Activated CD8-positive, alpha-beta memory T cell treated with anti-CD3 and anti-CD28 coated beads, Interleukin-2, amount 10 ng/mL, durations not matched to agents 7 days and 5 days (primary cell): ENCODE measurements around the gene COX4I2. TPM values are rescaled to one million over a fixed set of nuclear protein-coding genes. Genes with fewer than 3 reads are reported as not detected.
"Not testable (repeated sequence)": the region's sequence is repeated elsewhere in the genome, so short reads cannot be mapped to it uniquely, and the experiment has no call there.

Source experiments
- ATAC-seq: fragments of 150-1000 bp; cut with Tn5 transposase; one replicate; pipeline ENCODE4 v1.10.0; 2021; ENCODE audit warnings: moderate library complexity
- CTCF ChIA-PET: fragments of 350-600 bp; sonication (Branson Sonifier 250); formaldehyde crosslinking; loops from one replicate; lab custom pipeline; 2021; ENCODE audit warnings: antibody characterized with exemption; lab: Charles Lee
- DNase-seq: peaks from one replicate; pipeline ENCODE4 v3.0.0-alpha.2; 2020
- H3K27ac Mint-ChIP-seq: one replicate; pipeline ENCODE4 v1.8.0; 2021; ENCODE audit warnings: mild to moderate bottlenecking, mixed read lengths
- H3K27me3 Mint-ChIP-seq: one replicate; pipeline ENCODE4 v1.8.0; 2021; ENCODE audit warnings: mixed read lengths
- H3K36me3 Mint-ChIP-seq: one replicate; pipeline ENCODE4 v1.8.0; 2021; ENCODE audit warnings: mild to moderate bottlenecking, mixed read lengths
- H3K4me1 Mint-ChIP-seq: one replicate; pipeline ENCODE4 v1.8.0; 2021; ENCODE audit warnings: mixed read lengths
- H3K4me3 Mint-ChIP-seq: one replicate; pipeline ENCODE4 v1.8.0; 2021; ENCODE audit warnings: mild to moderate bottlenecking, moderate library complexity, mixed read lengths
- H3K9me3 Mint-ChIP-seq: one replicate; pipeline ENCODE4 v1.8.0; 2022; ENCODE audit warnings: low read depth, mixed read lengths
- total RNA-seq, 2 experiments: library from RNA; stranded (reverse); gene quantifications; one replicate each; pipeline ENCODE4 v1.2.3, GENCODE V29; 2021

Gene COX4I2
- total RNA-seq, 2 experiments from 2014 or later, result not detected

DNA sequence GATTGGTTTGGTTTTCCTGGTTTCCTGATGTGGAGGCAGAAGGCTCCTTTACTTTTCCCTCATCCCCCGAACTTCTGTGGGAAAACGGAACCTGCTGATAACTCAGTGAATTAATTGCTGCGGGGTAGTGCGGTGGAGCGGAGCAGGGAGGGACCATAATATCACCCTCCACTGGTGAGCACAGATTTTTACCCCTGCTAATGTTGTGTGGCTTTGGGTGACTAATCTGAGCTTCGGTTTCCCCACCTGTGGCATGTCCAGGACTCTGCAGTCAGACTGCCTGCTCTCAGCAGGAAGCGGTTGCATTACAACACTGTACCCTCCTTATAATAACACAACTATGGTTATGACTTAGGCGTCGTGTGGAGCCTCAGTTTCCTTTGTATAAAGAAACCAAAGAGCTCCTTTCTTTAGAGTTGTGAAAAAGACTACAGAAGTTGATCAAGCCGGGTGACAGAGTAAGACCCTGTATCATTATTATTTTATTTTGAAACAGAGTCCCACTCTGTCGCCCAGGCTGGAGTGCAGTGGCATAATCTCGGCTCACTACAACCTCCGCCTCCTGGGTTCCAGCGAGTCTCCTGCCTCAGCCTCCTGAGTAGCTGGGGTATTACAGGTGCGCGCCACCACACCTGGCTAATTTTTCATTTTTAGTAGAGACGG is 34.8 kb upstream of the COX4I2 start:
- Mint-ChIP-seq H3K27ac (peak overlapping the region; percentile 49), H3K4me3 (peak overlapping the region; percentile 21)
- DNase-seq, result peak; percentile 91

DNA sequence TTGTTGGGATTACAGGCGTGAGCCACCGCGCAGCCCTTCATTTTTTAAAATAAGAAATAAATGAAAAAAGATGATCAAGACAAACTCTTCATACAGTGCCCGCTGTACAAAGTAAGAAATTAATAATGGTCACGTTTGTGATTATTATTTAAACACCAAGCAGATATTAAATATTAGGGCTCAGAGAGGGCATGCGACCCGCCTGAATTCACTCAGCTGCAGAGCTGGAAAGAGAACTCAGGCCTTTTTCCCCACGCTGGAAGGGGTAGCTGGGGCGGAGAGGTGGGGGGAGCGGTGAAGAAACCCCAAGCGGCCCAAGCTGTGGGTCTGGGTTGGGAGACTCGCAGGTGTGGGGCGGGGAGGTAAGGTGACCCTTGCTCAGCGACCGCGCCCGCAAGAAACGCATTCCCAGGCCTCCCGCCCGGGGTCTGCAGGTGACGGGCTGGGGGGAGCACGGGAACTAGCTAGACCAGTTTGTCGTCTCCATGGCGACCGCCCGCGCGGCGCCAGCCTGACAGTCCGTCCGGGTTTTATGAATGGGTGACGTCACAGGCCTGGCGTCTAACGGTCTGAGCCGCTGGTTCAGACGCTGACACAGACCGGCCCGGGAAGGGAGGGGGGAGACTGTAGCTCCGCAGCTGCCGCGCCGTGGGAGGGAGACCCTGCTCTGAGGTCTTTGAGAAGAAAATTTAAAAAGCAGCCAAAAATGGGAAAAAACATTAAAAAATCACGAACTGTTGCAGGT is 33.7 kb upstream of the COX4I2 start:
- Mint-ChIP-seq H3K4me1 (peaks cover 30% of the 10 kb centered on the region), H3K27ac (peak overlapping the region; percentile 47), H3K4me3 (peak overlapping the region; percentile 78), H3K27me3 (peaks cover 66% of the 10 kb centered on the region), H3K9me3 (no peaks in the 10 kb centered on the region), H3K36me3 (no peaks in the 10 kb centered on the region)
- peak; percentile 86 for DNase-seq
- ATAC-seq, result peak; percentile 41
- CTCF ChIA-PET, result interaction anchor here (1.0 to 22.6 kb wide), 6 partner anchors 9 to 120 kb away, joined by 3 to 1101 read pairs (median 8); no protein-coding TSS in a partner anchor

More for the DNA sequence above, 34.8 kb upstream of the COX4I2 start:
- peaks cover 65% of the 10 kb centered on the region for H3K27me3 Mint-ChIP-seq
- ATAC-seq, result peak; percentile 74
- no peaks in the 10 kb centered on the region for H3K36me3 Mint-ChIP-seq
- no peaks in the 10 kb centered on the region for H3K9me3 Mint-ChIP-seq
- CTCF ChIA-PET, result interaction anchor here (0.9 to 22.6 kb wide), 4 partner anchors 10 to 121 kb away, joined by 4 to 1101 read pairs (median 46); partner anchors contain the start of gene BCL2L1
- H3K4me1 Mint-ChIP-seq, result peaks cover 30% of the 10 kb centered on the region

DNA sequence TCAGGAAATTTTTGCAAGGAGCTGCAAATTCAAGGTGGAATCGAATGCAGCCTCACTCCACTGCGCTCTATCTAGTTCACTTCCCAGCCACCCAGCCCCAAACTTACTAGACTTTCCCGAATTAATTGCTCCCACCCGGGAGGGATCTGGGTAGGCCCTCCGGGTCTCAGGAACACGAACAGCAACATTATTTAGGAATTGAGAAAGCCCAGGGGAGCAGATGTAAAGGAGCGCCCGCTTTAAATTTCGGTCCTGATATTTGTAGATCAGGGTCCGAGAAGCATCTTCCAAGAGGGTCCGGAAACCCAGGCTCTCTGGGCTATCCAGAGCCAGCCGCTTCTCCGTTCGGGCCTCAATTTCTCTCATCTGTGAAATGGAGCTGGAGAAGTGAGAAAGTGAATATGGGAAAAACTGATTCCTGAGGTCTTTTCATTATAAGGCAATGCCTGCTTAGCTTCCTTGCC is 33.1 kb upstream of the COX4I2 start:
- peak overlapping the region; percentile 78 for H3K4me3 Mint-ChIP-seq
- peaks cover 30% of the 10 kb centered on the region for H3K4me1 Mint-ChIP-seq
- DNase-seq, result no peak
- CTCF ChIA-PET, result interaction anchor here (1.0 to 22.6 kb wide), 8 partner anchors 8 to 119 kb away, joined by 3 to 1101 read pairs (median 5); no protein-coding TSS in a partner anchor
- peaks cover 70% of the 10 kb centered on the region for H3K27me3 Mint-ChIP-seq
- H3K36me3 Mint-ChIP-seq, result no peaks in the 10 kb centered on the region
- H3K9me3 Mint-ChIP-seq, result no peaks in the 10 kb centered on the region
- no peak for ATAC-seq
- no peak overlapping the region for H3K27ac Mint-ChIP-seq

DNA sequence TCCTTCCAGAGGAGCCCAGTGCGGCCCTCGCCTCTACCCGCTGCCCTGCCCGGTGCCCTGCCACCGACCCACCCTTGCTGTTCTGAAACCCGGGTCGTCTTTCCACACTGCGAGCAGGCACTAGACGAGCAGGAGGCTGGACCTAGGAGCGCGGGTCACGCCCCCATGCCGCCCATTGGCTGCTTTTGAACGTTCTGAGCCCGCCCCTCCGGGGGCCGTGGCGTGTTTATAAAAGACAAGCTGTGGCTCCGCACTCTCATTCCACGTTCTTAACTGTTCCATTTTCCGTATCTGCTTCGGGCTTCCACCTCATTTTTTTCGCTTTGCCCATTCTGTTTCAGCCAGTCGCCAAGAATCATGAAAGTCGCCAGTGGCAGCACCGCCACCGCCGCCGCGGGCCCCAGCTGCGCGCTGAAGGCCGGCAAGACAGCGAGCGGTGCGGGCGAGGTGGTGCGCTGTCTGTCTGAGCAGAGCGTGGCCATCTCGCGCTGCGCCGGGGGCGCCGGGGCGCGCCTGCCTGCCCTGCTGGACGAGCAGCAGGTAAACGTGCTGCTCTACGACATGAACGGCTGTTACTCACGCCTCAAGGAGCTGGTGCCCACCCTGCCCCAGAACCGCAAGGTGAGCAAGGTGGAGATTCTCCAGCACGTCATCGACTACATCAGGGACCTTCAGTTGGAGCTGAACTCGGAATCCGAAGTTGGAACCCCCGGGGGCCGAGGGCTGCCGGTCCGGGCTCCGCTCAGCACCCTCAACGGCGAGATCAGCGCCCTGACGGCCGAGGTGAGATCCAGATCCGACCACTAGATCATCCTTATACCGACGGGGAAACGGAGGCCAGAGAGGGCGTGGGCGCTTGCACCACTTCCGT is 32.4 kb upstream of the COX4I2 start, which contains the start of gene ID1:
Gene ID1, plus strand, starts transcription at position 259 of the 871 bp plus-strand sequence. Its CDS starts 99 bp downstream, at position 358.
- Mint-ChIP-seq H3K4me1 (peaks cover 30% of the 10 kb centered on the region), H3K27ac (peak within 1 kb of the TSS; percentile 47), H3K27me3 (peaks cover 75% of the 10 kb centered on the region), H3K4me3 (peak within 1 kb of the TSS; percentile 78), H3K9me3 (no peaks in the 10 kb centered on the region), H3K36me3 (no peaks in the 10 kb centered on the region)
- CTCF ChIA-PET, result interaction anchor here (1.0 to 22.6 kb wide), 7 partner anchors 8 to 118 kb away, joined by 3 to 1101 read pairs (median 6); no protein-coding TSS in a partner anchor
- peak; percentile 89 for DNase-seq
- ATAC-seq, result peak; percentile 89

DNA sequence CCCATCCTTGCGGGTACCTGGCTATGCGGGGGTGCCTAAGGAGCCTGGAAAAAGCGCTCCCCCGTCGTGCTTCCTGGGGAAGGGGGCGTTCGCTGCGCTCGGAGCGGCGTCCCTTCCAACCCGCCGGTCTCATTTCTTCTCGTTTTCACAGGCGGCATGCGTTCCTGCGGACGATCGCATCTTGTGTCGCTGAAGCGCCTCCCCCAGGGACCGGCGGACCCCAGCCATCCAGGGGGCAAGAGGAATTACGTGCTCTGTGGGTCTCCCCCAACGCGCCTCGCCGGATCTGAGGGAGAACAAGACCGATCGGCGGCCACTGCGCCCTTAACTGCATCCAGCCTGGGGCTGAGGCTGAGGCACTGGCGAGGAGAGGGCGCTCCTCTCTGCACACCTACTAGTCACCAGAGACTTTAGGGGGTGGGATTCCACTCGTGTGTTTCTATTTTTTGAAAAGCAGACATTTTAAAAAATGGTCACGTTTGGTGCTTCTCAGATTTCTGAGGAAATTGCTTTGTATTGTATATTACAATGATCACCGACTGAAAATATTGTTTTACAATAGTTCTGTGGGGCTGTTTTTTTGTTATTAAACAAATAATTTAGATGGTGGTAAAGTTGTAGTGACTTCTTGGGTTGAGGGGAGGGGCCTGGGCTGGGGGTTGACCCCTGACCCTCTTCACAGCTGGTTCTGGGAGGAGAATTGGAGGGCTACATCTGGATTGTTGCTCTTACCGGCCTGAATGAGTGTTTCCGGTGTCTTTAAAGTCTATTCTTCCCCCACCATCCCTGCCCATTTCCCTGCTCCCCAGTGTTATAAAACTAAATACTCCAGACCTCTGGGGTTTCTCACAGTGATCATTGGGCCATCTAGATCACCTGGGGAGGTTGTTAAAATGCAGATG is 31.6 kb upstream of the COX4I2 start:
- H3K4me3 Mint-ChIP-seq, result peak overlapping the region; percentile 78
- peak; percentile 44 for DNase-seq
- no peak overlapping the region for H3K27ac Mint-ChIP-seq
- CTCF ChIA-PET, result interaction anchor here (1.3 to 22.6 kb wide), 7 partner anchors 7 to 118 kb away, joined by 3 to 1101 read pairs (median 6); no protein-coding TSS in a partner anchor
- peaks cover 30% of the 10 kb centered on the region for H3K4me1 Mint-ChIP-seq
- ATAC-seq, result no peak
- H3K9me3 Mint-ChIP-seq, result no peaks in the 10 kb centered on the region
- H3K27me3 Mint-ChIP-seq, result peaks cover 78% of the 10 kb centered on the region
- no peaks in the 10 kb centered on the region for H3K36me3 Mint-ChIP-seq

DNA sequence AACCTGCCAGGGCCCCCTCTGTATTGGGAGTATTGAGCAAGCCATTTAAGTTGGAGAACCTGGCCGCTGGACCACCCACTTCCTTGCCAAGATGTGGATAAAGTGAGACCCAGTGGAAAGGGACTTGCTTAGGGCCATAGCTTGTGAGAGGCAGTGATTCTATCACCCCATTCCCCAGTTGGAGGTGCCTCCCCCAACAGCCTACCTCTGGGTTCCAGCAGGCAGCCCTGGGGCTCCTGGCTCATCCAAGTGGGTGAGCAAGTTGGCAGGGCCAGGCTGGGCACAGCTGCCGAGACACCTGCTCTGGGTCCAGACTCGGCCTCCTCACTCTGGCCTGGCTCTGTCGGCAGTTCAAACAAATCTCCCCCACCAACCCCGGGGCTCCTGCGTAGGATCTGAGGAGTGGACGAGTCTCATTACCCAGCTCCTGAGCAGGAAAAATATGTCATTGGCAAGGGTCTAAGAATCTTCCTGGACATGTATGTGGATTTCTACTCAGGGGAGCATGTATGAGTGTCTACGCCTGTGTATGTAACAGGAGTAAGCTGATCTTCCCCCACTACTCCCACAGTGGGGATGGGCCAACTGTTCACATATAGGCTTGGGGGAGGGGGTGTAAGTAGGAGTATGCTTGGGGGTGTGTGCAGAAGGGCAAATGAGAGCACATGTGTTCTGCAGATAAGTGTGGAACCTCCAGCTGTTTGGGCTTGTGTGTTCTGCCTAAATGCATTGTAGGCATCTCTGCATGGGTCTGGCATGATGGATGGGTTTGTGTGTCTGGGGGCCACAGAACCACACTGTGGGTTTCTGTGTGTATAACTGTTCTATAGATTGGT is 30.7 kb upstream of the COX4I2 start:
- Mint-ChIP-seq H3K9me3 (no peaks in the 10 kb centered on the region), H3K4me1 (peaks cover 32% of the 10 kb centered on the region), H3K36me3 (no peaks in the 10 kb centered on the region), H3K4me3 (no peak overlapping the region), H3K27ac (no peak overlapping the region), H3K27me3 (peaks cover 77% of the 10 kb centered on the region)
- ATAC-seq (no peak), DNase-seq (no peak)
- CTCF ChIA-PET, result interaction anchor here (1.5 to 22.6 kb wide), 4 partner anchors 9 to 117 kb away, joined by 3 to 1101 read pairs (median 5); no protein-coding TSS in a partner anchor

DNA sequence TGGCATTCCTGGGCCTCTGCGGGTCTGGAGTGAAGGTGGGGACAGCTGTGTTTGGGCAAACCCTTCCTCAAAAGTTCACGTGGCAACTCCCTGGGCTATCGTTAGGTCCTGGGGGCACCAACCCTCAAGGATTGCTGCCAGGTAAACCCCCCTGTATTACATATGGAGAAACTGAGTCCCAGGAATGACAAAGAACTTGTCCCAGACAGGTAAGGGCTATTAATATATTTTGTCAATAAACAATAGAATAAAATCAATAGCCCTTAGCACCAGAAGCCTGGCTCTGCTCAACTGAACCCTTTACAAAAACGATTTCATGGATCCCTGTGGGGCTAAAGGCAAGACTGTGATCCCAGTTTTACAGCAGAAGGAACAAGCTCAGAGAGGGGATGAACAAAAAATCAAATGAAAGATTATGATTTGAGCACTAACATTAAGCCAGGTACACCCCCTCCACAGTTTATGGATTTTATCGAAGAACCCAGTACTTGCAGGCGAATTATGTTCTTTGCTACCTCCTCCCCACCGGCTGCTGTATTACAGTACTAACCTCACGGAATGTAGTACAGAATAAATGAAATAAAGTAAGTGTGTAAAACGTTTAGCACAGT is 30.0 kb upstream of the COX4I2 start:
- H3K4me1 Mint-ChIP-seq, result peaks cover 28% of the 10 kb centered on the region
- ATAC-seq, result no peak
- no peak overlapping the region for H3K27ac Mint-ChIP-seq
- no peak overlapping the region for H3K4me3 Mint-ChIP-seq
- no peak for DNase-seq
- no peaks in the 10 kb centered on the region for H3K9me3 Mint-ChIP-seq
- H3K36me3 Mint-ChIP-seq, result no peaks in the 10 kb centered on the region
- peaks cover 70% of the 10 kb centered on the region for H3K27me3 Mint-ChIP-seq
- CTCF ChIA-PET, result interaction anchor here (2.0 to 22.6 kb wide), 3 partner anchors 42 to 116 kb away, joined by 4 to 1101 read pairs (median 6); no protein-coding TSS in a partner anchor

DNA sequence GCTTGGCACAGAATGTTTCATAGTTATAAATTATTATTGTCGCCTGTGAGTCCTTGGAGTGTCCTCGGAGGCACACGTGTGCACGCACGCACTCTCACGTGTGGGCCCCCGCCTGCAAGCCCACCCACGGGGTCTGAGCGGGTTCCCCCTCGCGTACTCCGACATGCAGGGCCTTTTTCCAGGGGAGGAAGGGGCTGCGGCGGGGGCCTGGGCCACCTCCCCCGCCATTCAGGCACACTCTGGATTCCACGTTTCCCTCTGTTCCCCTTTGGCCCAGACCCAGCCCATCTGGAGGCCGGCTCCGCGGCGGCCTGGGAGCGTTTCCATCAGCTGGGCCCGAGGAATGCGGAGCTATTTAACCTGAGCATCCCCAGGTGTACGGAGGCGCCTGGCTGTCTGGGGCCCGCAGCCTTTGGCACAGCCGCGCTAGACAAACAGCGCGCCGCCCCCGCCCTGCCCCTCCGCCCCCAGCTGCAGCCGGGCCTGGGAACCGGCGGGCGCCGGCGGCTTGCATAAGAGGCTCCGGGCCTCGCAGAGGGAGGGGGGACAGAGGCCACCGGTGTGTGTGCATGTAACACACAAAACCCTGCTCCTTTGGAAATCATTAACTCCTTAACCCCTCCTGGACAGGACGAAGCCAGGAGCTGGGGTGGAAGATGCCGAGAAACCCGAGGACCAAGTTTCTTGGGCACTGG is 29.3 kb upstream of the COX4I2 start:
- H3K27ac Mint-ChIP-seq, result no peak overlapping the region
- ATAC-seq (no peak), DNase-seq (no peak)
- CTCF ChIA-PET, result interaction anchor here (2.0 to 22.6 kb wide), 3 partner anchors 43 to 116 kb away, joined by 4 to 1101 read pairs (median 6); no protein-coding TSS in a partner anchor
- H3K4me1 Mint-ChIP-seq, result peaks cover 23% of the 10 kb centered on the region
- no peak overlapping the region for H3K4me3 Mint-ChIP-seq
- no peaks in the 10 kb centered on the region for H3K9me3 Mint-ChIP-seq
- no peaks in the 10 kb centered on the region for H3K36me3 Mint-ChIP-seq
- H3K27me3 Mint-ChIP-seq, result peaks cover 68% of the 10 kb centered on the region

DNA sequence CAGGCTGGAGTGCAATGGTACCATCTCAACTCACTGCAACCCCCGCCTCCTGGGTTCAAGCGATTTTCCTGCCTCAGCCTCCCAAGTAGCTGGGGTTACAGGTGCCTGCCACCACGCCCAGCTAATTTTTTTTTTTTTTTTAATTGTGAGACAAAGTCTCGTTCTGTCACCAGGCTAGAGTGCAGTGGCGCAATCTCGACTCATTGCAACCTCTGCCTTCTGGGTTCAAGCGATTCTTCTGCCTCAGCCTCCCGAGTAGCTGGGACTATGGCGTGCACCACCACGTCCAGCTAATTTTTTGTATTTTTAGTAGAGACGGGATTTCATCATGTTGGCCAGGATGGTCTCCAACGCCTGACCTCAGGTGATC is 25.5 kb upstream of the COX4I2 start:
- H3K27me3 Mint-ChIP-seq, result peaks cover 42% of the 10 kb centered on the region
- not testable (repeated sequence) for DNase-seq, H3K4me1 Mint-ChIP-seq, H3K9me3 Mint-ChIP-seq, ATAC-seq, H3K36me3 Mint-ChIP-seq, H3K4me3 Mint-ChIP-seq, H3K27ac Mint-ChIP-seq
- CTCF ChIA-PET, result interaction anchor here (0.6 to 22.6 kb wide), 54 partner anchors 9 to 749 kb away, joined by 3 to 1101 read pairs (median 6); partner anchors contain the start of genes BCL2L1, DEFB124, HM13 and ID1

DNA sequence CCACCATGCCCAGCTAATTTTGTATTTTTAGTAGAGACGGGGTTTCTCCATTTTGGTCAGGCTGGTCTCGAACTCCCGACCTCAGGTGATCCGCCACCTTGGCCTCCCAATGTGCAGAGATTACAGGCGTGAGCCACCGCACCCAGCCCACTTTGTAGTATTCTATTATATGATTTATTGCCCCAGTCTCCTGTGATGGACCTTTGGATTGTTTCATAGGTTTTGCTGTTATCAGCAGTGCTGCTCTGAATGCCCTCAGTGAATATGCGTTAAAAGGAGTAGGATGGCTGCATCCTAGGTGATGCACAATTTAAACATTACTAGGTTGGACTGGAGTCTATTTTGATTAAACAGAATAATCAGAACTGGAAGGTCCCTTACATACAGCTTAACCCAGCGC is 22.3 kb upstream of the COX4I2 start:
- no peaks in the 10 kb centered on the region for H3K9me3 Mint-ChIP-seq
- CTCF ChIA-PET, result interaction anchor here (0.6 to 22.6 kb wide), 2 partner anchors 50 to 303 kb away, joined by 4 to 1101 read pairs; no protein-coding TSS in a partner anchor

More for the DNA sequence above, 22.3 kb upstream of the COX4I2 start:
- DNase-seq, result no peak
- H3K4me1 Mint-ChIP-seq, result peaks cover 6% of the 10 kb centered on the region
- peaks cover 36% of the 10 kb centered on the region for H3K27me3 Mint-ChIP-seq
- ATAC-seq, result no peak
- no peak overlapping the region for H3K27ac Mint-ChIP-seq
- no peaks in the 10 kb centered on the region for H3K36me3 Mint-ChIP-seq
- no peak overlapping the region for H3K4me3 Mint-ChIP-seq
